Activated CD8-positive, alpha-beta T cell treated with anti-CD3 and anti-CD28 coated beads for 36 hours (primary cell): ENCODE results near the gene DGKD. TPM values are rescaled to one million over a fixed set of nuclear protein-coding genes. Genes with fewer than 3 reads are reported as not detected.

ENCODE experiments used
- ATAC-seq: fragments of 200-7000 bp; cut with Tn5 transposase; one replicate; pipeline ENCODE4 v1.10.0; 2021; ENCODE audit warnings: mild to moderate bottlenecking, moderate library complexity
- CTCF ChIA-PET: fragments of 350-600 bp; sonication (Branson Sonifier 250); formaldehyde crosslinking; loops from one replicate; lab custom pipeline; 2021; ENCODE audit warnings: antibody characterized with exemption; lab: Charles Lee
- POLR2A ChIA-PET: fragments of 350-600 bp; sonication (Branson Sonifier 250); formaldehyde crosslinking; loops from one replicate; lab custom pipeline; 2021; ENCODE audit warnings: antibody characterized with exemption; lab: Charles Lee
- DNase-seq: peaks from one replicate; pipeline ENCODE4 v3.0.0-alpha.2; 2020
- H3K27ac Mint-ChIP-seq: one replicate; pipeline ENCODE4 v1.8.0; 2021; ENCODE audit warnings: mild to moderate bottlenecking, mixed read lengths
- H3K27me3 Mint-ChIP-seq: one replicate; pipeline ENCODE4 v1.8.0; 2021; ENCODE audit warnings: mixed read lengths
- H3K36me3 Mint-ChIP-seq: one replicate; pipeline ENCODE4 v1.8.0; 2021; ENCODE audit warnings: low read depth, mixed read lengths
- H3K4me1 Mint-ChIP-seq: one replicate; pipeline ENCODE4 v1.8.0; 2021; ENCODE audit warnings: low read depth, mixed read lengths
- H3K4me3 Mint-ChIP-seq: one replicate; pipeline ENCODE4 v1.8.0; 2021; ENCODE audit warnings: mild to moderate bottlenecking, moderate library complexity, mixed read lengths
- H3K9me3 Mint-ChIP-seq: one replicate; pipeline ENCODE4 v1.8.0; 2021; ENCODE audit warnings: mixed read lengths
- intact Hi-C: fragments of 100-400 bp; cut with micrococcal nuclease; formaldehyde crosslinking; loops from one replicate; pipeline ENCODE4 v1.10.0; 2022
- total RNA-seq, 2 experiments: library from RNA; stranded (reverse); gene quantifications; one replicate each; pipeline ENCODE4 v1.2.3, GENCODE V29; 2021
- TF ChIP-seq, protein P1 (sequence below): fragments of 200-600 bp; IDR thresholded peaks from one replicate; pipeline ENCODE4 v1.8.0; 2022; ENCODE audit warnings: antibody characterized with exemption, mild to moderate bottlenecking

DGKD gene
- total RNA-seq, 2 experiments from 2014 or later, result 89.6 to 99.5 TPM

DNA sequence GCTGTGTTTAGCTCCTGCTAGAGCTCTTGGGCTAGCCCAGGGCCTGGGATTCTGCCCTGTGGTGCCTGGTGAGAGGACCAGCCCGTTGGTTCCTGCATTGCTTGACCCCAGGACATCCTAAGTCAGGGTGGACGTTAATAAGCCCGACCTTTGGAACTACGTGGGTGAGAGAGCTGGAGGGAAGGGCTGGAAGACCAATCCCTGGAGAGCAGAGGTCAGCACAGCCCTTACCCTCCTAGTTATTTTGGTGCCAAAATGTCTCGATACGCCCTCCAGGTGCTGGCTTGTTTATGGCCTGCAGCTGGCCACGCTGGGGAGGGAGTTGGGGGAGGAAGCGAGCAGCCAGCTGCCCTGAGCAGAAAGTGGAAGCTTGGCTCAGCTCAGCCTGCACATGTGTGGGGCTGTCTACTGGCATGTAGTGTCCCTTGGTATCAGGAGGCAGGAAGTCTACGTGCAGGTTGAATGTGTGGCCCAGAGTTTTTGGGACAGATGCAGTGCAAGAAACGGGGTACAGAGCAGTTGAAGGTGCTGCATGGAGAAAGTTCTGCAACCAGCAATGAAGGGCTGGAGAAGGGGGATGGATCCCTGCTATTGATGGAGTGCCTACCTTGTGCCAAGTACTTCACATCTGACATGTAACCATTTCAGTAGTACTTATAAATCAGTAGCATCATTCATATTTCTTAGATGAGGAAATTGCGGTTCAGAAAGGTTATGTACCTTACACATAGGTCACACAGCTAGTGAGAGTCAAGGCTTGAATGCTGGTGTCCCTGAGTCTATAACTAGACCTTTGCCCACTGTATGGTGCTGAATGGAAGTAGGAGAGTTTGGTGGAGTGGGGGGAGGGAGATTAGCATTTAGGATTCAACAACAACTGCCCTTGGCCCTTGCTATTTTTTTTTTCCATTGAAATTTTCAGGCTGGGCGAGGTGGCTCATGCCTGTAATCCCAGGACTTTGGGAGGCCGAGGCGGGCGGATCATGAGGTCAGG lies 5.0 kb upstream of the DGKD start:
- Mint-ChIP-seq H3K4me3 (no peak overlapping the region), H3K27ac (peak overlapping the region; percentile 27)
- CTCF ChIA-PET, result interaction anchor here (0.9 kb wide), 1 partner anchor 55 kb away, joined by 3 read pairs; no protein-coding TSS in a partner anchor

DNA sequence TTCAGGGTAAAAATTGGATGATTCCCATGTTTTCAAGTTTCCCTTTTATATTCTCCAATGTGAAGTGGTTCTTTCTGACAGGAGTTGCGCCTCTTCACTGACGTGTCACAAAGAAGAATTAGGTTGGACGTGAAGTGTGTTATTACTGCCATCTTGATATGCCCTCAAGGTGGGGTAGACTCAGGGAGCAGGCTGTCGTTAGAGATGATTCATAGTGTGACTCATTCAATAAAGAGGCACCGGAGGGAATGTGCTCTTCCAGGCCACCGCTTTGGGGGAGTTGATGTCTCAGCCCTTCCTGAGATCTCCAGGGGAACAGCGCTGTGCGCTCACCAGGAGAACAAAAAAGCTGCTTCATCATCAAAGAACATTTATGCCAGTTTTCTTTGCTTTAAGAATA lies 3.6 kb upstream of the DGKD start:
- CTCF ChIA-PET, result interaction anchor here (0.7 to 1.2 kb wide), 5 partner anchors 12 to 93 kb away, joined by 3 to 6 read pairs (median 3); no protein-coding TSS in a partner anchor
- intact Hi-C loops, result loop anchor here (10.0 kb wide), 1 partner anchor 94 kb away; no protein-coding TSS in a partner anchor
- TF ChIP-seq, protein P1, sequence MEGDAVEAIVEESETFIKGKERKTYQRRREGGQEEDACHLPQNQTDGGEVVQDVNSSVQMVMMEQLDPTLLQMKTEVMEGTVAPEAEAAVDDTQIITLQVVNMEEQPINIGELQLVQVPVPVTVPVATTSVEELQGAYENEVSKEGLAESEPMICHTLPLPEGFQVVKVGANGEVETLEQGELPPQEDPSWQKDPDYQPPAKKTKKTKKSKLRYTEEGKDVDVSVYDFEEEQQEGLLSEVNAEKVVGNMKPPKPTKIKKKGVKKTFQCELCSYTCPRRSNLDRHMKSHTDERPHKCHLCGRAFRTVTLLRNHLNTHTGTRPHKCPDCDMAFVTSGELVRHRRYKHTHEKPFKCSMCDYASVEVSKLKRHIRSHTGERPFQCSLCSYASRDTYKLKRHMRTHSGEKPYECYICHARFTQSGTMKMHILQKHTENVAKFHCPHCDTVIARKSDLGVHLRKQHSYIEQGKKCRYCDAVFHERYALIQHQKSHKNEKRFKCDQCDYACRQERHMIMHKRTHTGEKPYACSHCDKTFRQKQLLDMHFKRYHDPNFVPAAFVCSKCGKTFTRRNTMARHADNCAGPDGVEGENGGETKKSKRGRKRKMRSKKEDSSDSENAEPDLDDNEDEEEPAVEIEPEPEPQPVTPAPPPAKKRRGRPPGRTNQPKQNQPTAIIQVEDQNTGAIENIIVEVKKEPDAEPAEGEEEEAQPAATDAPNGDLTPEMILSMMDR, result peak; percentile 20
- Mint-ChIP-seq H3K4me1 (peaks cover 33% of the 10 kb centered on the region), H3K9me3 (no peaks in the 10 kb centered on the region), H3K27ac (peak overlapping the region; percentile 73), H3K36me3 (peaks cover 6% of the 10 kb centered on the region), H3K27me3 (no peaks in the 10 kb centered on the region), H3K4me3 (no peak overlapping the region)
- POLR2A ChIA-PET, result interaction anchor here (0.7 kb wide), 2 partner anchors 69 to 267 kb away, joined by 3 to 4 read pairs; no protein-coding TSS in a partner anchor
- DNase-seq (peak; percentile 44), ATAC-seq (peak; percentile 65)

More for the DNA sequence above, 5.0 kb upstream of the DGKD start:
- POLR2A ChIA-PET, result no interaction called here
- ATAC-seq, result no peak
- intact Hi-C loops, result no loop called here
- Mint-ChIP-seq H3K27me3 (no peaks in the 10 kb centered on the region), H3K4me1 (peaks cover 31% of the 10 kb centered on the region), H3K9me3 (no peaks in the 10 kb centered on the region), H3K36me3 (no peaks in the 10 kb centered on the region)
- TF ChIP-seq, protein P1, result no peak
- no peak for DNase-seq

DNA sequence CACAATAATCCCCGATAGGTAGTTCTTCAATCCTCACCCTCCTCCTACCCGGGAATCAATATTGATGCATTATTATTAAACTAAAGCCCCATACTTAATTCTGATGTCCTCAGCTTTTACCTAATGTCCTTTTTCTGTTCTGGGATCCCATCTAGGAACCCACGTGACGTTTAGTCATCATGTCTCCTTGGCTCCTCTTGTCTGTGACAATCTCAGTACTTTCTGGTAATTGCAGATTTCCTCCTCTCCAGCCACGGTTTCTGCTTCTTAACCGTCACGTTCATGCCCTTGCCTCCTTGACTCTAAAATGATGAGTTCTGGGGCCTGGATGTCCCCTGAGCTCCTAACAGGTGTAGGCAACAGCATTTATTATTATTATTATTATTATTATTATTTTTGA lies 2.9 kb upstream of the DGKD start:
- peaks cover 13% of the 10 kb centered on the region for H3K36me3 Mint-ChIP-seq
- ChIA-PET POLR2A (no interaction called here), CTCF (interaction anchor here (1.2 kb wide), 1 partner anchor 67 kb away, joined by 3 read pairs; no protein-coding TSS in a partner anchor)
- no peak overlapping the region for H3K27ac Mint-ChIP-seq
- no peaks in the 10 kb centered on the region for H3K9me3 Mint-ChIP-seq
- no peak for ATAC-seq
- intact Hi-C loops, result loop anchor here (10.0 kb wide), 1 partner anchor 93 kb away; no protein-coding TSS in a partner anchor
- DNase-seq, result no peak
- TF ChIP-seq, protein P1, result no peak
- H3K4me3 Mint-ChIP-seq, result no peak overlapping the region
- H3K27me3 Mint-ChIP-seq, result no peaks in the 10 kb centered on the region
- H3K4me1 Mint-ChIP-seq, result peaks cover 41% of the 10 kb centered on the region

DNA sequence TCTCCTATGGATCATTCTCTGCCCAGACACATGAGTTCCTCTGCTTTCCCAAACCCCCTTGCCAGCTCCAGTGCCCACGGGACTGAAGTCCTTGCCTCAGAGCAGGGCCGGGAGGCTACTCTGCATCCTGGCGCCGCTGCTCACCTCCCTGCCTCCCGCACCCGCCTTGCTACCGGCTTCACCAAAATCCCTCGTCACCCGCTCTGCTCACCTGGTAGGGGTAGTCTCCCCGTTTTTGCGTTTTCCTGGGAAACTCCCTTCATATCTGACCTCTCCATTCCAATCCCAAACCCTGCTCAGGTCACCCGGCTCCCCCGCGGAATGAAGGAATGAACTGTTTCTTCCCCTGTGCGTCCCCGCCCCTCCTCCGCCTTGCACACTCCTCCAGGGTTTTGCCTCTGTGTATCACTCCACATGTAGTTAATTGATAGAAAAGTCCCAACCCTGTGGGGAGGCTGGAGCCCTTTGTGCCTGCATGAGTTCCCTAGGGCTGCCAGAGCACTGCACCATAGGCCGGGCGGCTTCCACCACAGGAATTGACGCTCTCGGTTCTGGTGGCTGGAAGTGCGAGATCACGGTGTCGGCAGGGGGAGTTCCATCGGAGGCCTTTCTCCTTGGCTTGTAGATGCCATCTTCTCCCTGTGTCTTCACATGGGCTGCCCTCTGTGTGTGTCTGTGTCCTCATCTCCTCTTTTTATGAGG lies 2.0 kb upstream of the DGKD start:
- ChIA-PET CTCF (no interaction called here), POLR2A (interaction anchor here (1.9 kb wide), 1 partner anchor 33 kb away, joined by 4 read pairs; no protein-coding TSS in a partner anchor)
- DNase-seq (no peak), ATAC-seq (no peak)
- intact Hi-C loops, result loop anchor here (10.0 kb wide), 1 partner anchor 93 kb away; no protein-coding TSS in a partner anchor
- Mint-ChIP-seq H3K4me1 (peaks cover 49% of the 10 kb centered on the region), H3K27ac (no peak overlapping the region), H3K36me3 (peaks cover 22% of the 10 kb centered on the region), H3K4me3 (no peak overlapping the region), H3K27me3 (no peaks in the 10 kb centered on the region), H3K9me3 (no peaks in the 10 kb centered on the region)
- TF ChIP-seq, protein P1, result no peak
